ENCODE results near the gene SORT1. TPM values are rescaled to one million over a fixed set of nuclear protein-coding genes. Genes with fewer than 3 reads are reported as not detected.

SORT1 gene
- total and polyA plus RNA-seq, 8 donors: 4.6 to 481 (median 36.6) TPM

- intact Hi-C loops (cut with DNase I; ENCODE audit: low total_unique reads): no loop called here
- no peaks in the 10 kb centered on the region for H3K4me1 ChIP-seq
- no peak overlapping the region for H3K4me3 ChIP-seq
- no peak overlapping the region for H3K27ac ChIP-seq
- TF ChIP-seq EP300 (IDR thresholded peaks at IDR 0.05): no peak
- TF ChIP-seq CTCF (IDR thresholded peaks at IDR 0.05): no peak
- no peaks in the 10 kb centered on the region for H3K36me3 ChIP-seq
- DNase-seq: no peak
- 6 to 18% (median 16%) methylated on average over 1 of the region's 1 CpG for WGBS, 5 donors
- peaks cover 0 to 30% (median 14%) of the 10 kb centered on the region in 3 donors for H3K27me3 ChIP-seq
- H3K9me3 ChIP-seq: no peaks in the 10 kb centered on the region
Measured at GRCh38 chr1:109441069-109441468, 43.4 kb upstream of the SORT1 start.

- Histone ChIP-seq H3K4me1 (no peaks in the 10 kb centered on the region), H3K27me3 (peaks cover 0 to 19% (median 6%) of the 10 kb centered on the region in 3 donors), H3K36me3 (no peaks in the 10 kb centered on the region), H3K9me3 (no peaks in the 10 kb centered on the region), H3K4me3 (no peak overlapping the region), H3K27ac (no peak overlapping the region)
- 68 to 75% (median 73%) methylated on average over 3 of the region's 3 CpGs for WGBS, 5 donors
- TF ChIP-seq EP300 (IDR thresholded peaks at IDR 0.05) (no peak), POLR2AphosphoS5 (IDR thresholded peaks at IDR 0.05) (no peak), POLR2A (IDR thresholded peaks at IDR 0.05) (no peak)
- peak in 1 of 2 donors; percentile 11 for DNase-seq
- intact Hi-C loops (cut with DNase I; ENCODE audit: low total_unique reads): no loop called here
Measured at GRCh38 chr1:109438798-109439297, 41.1 kb upstream of the SORT1 start.

- DNase-seq: no peak
- H3K9me3 ChIP-seq: no peaks in the 10 kb centered on the region
- intact Hi-C loops (cut with DNase I; ENCODE audit: low total_unique reads): no loop called here
- no peaks in the 10 kb centered on the region for H3K36me3 ChIP-seq
- no peak for TF ChIP-seq POLR2AphosphoS5 (IDR thresholded peaks at IDR 0.05)
- no peak for TF ChIP-seq POLR2A (IDR thresholded peaks at IDR 0.05)
- TF ChIP-seq EP300 (IDR thresholded peaks at IDR 0.05): no peak
- no peak for TF ChIP-seq CTCF (IDR thresholded peaks at IDR 0.05)
- WGBS, 5 donors: 73 to 91% (median 85%) methylated on average over 1 of the region's 1 CpG
- H3K4me3 ChIP-seq: no peak overlapping the region
- no peaks in the 10 kb centered on the region for H3K4me1 ChIP-seq
- no peak overlapping the region for H3K27ac ChIP-seq
- H3K27me3 ChIP-seq: no peaks in the 10 kb centered on the region
Measured at GRCh38 chr1:109434484-109434883, 36.8 kb upstream of the SORT1 start.

- intact Hi-C loops (cut with DNase I; ENCODE audit: low total_unique reads): no loop called here
- Histone ChIP-seq H3K4me1 (peaks cover 0 to under 1% (median 0%) of the 10 kb centered on the region in 4 donors), H3K27me3 (no peaks in the 10 kb centered on the region), H3K36me3 (no peaks in the 10 kb centered on the region), H3K27ac (no peak overlapping the region), H3K9me3 (no peaks in the 10 kb centered on the region), H3K4me3 (no peak overlapping the region)
- 82 to 100% (median 95%) methylated on average over 1 of the region's 1 CpG for WGBS, 5 donors
- TF ChIP-seq EP300 (IDR thresholded peaks at IDR 0.05): no peak
- no peak for TF ChIP-seq CTCF (IDR thresholded peaks at IDR 0.05)
- no peak for TF ChIP-seq POLR2AphosphoS5 (IDR thresholded peaks at IDR 0.05)
- no peak for TF ChIP-seq POLR2A (IDR thresholded peaks at IDR 0.05)
- DNase-seq: no peak
Measured at GRCh38 chr1:109433322-109433721, 35.6 kb upstream of the SORT1 start.

- Histone ChIP-seq H3K36me3 (no peaks in the 10 kb centered on the region), H3K4me1 (peaks cover 0 to 11% (median 5%) of the 10 kb centered on the region in 4 donors), H3K4me3 (no peak overlapping the region), H3K9me3 (no peaks in the 10 kb centered on the region), H3K27ac (no peak overlapping the region), H3K27me3 (no peaks in the 10 kb centered on the region)
- intact Hi-C loops (cut with DNase I; ENCODE audit: low total_unique reads): no loop called here
- no peak for TF ChIP-seq EP300 (IDR thresholded peaks at IDR 0.05)
- TF ChIP-seq CTCF (IDR thresholded peaks at IDR 0.05): no peak
- no peak for TF ChIP-seq POLR2AphosphoS5 (IDR thresholded peaks at IDR 0.05)
- no peak for TF ChIP-seq POLR2A (IDR thresholded peaks at IDR 0.05)
- DNase-seq: no peak
Measured at GRCh38 chr1:109432336-109432735, 34.6 kb upstream of the SORT1 start.
